ENCODE measurements around the gene CNOT1.

Gene CNOT1

GRCh38 chr16:58530179-58530578 is 99.4 kb downstream of the CNOT1 start:
- Histone ChIP-seq H2BK120ac (ENCODE audit: low read depth, low read length) (no peak overlapping the region), H4K91ac (ENCODE audit: low read depth, low read length, poor library complexity) (no peak overlapping the region), H3K4me2 (ENCODE audit: insufficient read depth, low read length, poor library complexity, severe bottlenecking) (no peak overlapping the region), H3K79me1 (ENCODE audit: low read depth, low read length) (peaks cover 8% of the 10 kb centered on the region), H3K4ac (ENCODE audit: low read length) (no peak overlapping the region), H3K9me3 (replicated peaks in 1 of 2; ENCODE audit: control insufficient read depth in 2 of 2, insufficient read depth in 1 of 2, low read depth in 1 of 2, low read length in 2 of 2) (no peaks in the 10 kb centered on the region), H3K27ac (replicated peaks; ENCODE audit: low read length) (no peak overlapping the region), H2AFZ (ENCODE audit: low read length) (no peak overlapping the region), H4K8ac (ENCODE audit: low read depth, low read length) (no peak overlapping the region), H3K36me3 (replicated peaks in 1 of 2; ENCODE audit: control insufficient read depth in 2 of 2, insufficient read depth in 2 of 2, low read length in 2 of 2) (peaks cover 34 to 97% of the 10 kb centered on the region in 2 donors), H3K27me3 (ENCODE audit: control insufficient read depth in 3 of 3, insufficient read depth in 3 of 3, low read depth in 1 of 3, low read length in 3 of 3) (no peaks in the 10 kb centered on the region), H3K9ac (ENCODE audit: low read depth, low read length, poor library complexity) (no peak overlapping the region), H2BK5ac (ENCODE audit: low read length) (no peak overlapping the region), H2BK12ac (ENCODE audit: low read length) (no peak overlapping the region), H3K23ac (ENCODE audit: low read depth, low read length, poor library complexity) (no peak overlapping the region), H3K4me3 (ENCODE audit: low read length in 2 of 2) (no peak overlapping the region), H3K14ac (ENCODE audit: low read length) (no peak overlapping the region), H2AK5ac (ENCODE audit: low read depth, low read length) (no peak overlapping the region), H3K18ac (ENCODE audit: low read length) (no peak overlapping the region), H2BK15ac (ENCODE audit: low read length) (no peak overlapping the region), H3K4me1 (ENCODE audit: control insufficient read depth in 2 of 2, insufficient read depth in 1 of 2, low read depth in 1 of 2, low read length in 2 of 2) (no peaks in the 10 kb centered on the region)
- WGBS, 2 donors (ENCODE audit: extremely low coverage in 2 of 2, insufficient read length in 2 of 2, insufficient replicate concordance in 1 of 2): no CpG with 5 or more reads among the region's 5 CpGs
- no peak for DNase-seq (ENCODE audit: low spot score)

GRCh38 chr16:58519707-58520106 is 109.9 kb downstream of the CNOT1 start:
- Histone ChIP-seq H3K18ac (ENCODE audit: low read length) (no peak overlapping the region), H3K4me2 (ENCODE audit: insufficient read depth, low read length, poor library complexity, severe bottlenecking) (no peak overlapping the region), H2BK12ac (ENCODE audit: low read length) (no peak overlapping the region), H4K91ac (ENCODE audit: low read depth, low read length, poor library complexity) (no peak overlapping the region), H2AK5ac (ENCODE audit: low read depth, low read length) (no peak overlapping the region), H2AFZ (ENCODE audit: low read length) (no peak overlapping the region), H2BK120ac (ENCODE audit: low read depth, low read length) (no peak overlapping the region), H3K27ac (replicated peaks; ENCODE audit: low read length) (no peak overlapping the region), H3K14ac (ENCODE audit: low read length) (no peak overlapping the region), H3K4me3 (ENCODE audit: low read length in 2 of 2) (no peak overlapping the region), H3K4ac (ENCODE audit: low read length) (no peak overlapping the region), H3K27me3 (ENCODE audit: control insufficient read depth in 3 of 3, insufficient read depth in 3 of 3, low read depth in 1 of 3, low read length in 3 of 3) (no peaks in the 10 kb centered on the region), H2BK15ac (ENCODE audit: low read length) (no peak overlapping the region), H3K4me1 (ENCODE audit: control insufficient read depth in 2 of 2, insufficient read depth in 1 of 2, low read depth in 1 of 2, low read length in 2 of 2) (peaks cover 0 to 9% of the 10 kb centered on the region in 2 donors), H2BK5ac (ENCODE audit: low read length) (no peak overlapping the region), H3K23ac (ENCODE audit: low read depth, low read length, poor library complexity) (no peak overlapping the region), H3K9me3 (replicated peaks in 1 of 2; ENCODE audit: control insufficient read depth in 2 of 2, insufficient read depth in 1 of 2, low read depth in 1 of 2, low read length in 2 of 2) (no peaks in the 10 kb centered on the region), H4K8ac (ENCODE audit: low read depth, low read length) (no peak overlapping the region), H3K36me3 (replicated peaks in 1 of 2; ENCODE audit: control insufficient read depth in 2 of 2, insufficient read depth in 2 of 2, low read length in 2 of 2) (peaks cover 32 to 97% of the 10 kb centered on the region in 2 donors), H3K79me1 (ENCODE audit: low read depth, low read length) (peaks cover 4% of the 10 kb centered on the region), H3K9ac (ENCODE audit: low read depth, low read length, poor library complexity) (no peak overlapping the region)
- no peak for DNase-seq (ENCODE audit: low spot score)

- no peak overlapping the region for H3K9ac ChIP-seq (ENCODE audit: low read depth, low read length, poor library complexity)
- no CpG with 5 or more reads among the region's 1 CpG for WGBS, 2 donors (ENCODE audit: extremely low coverage in 2 of 2, insufficient read length in 2 of 2, insufficient replicate concordance in 1 of 2)
- no peak overlapping the region for H2AK5ac ChIP-seq (ENCODE audit: low read depth, low read length)
- DNase-seq (ENCODE audit: low spot score): no peak
- no peak overlapping the region for H4K8ac ChIP-seq (ENCODE audit: low read depth, low read length)
- H2BK5ac ChIP-seq (ENCODE audit: low read length): no peak overlapping the region
- H2AFZ ChIP-seq (ENCODE audit: low read length): no peak overlapping the region
- H4K91ac ChIP-seq (ENCODE audit: low read depth, low read length, poor library complexity): no peak overlapping the region
- no peaks in the 10 kb centered on the region for H3K9me3 ChIP-seq (replicated peaks in 1 of 2; ENCODE audit: control insufficient read depth in 2 of 2, insufficient read depth in 1 of 2, low read depth in 1 of 2, low read length in 2 of 2)
- no peak overlapping the region for H3K4me3 ChIP-seq (ENCODE audit: low read length in 2 of 2)
- H3K14ac ChIP-seq (ENCODE audit: low read length): no peak overlapping the region
- H3K36me3 ChIP-seq (replicated peaks in 1 of 2; ENCODE audit: control insufficient read depth in 2 of 2, insufficient read depth in 2 of 2, low read length in 2 of 2): peaks cover 28 to 91% of the 10 kb centered on the region in 2 donors
- H3K18ac ChIP-seq (ENCODE audit: low read length): no peak overlapping the region
- no peaks in the 10 kb centered on the region for H3K27me3 ChIP-seq (ENCODE audit: control insufficient read depth in 3 of 3, insufficient read depth in 3 of 3, low read depth in 1 of 3, low read length in 3 of 3)
- H3K4me2 ChIP-seq (ENCODE audit: insufficient read depth, low read length, poor library complexity, severe bottlenecking): no peak overlapping the region
- peaks cover 0 to 9% of the 10 kb centered on the region in 2 donors for H3K4me1 ChIP-seq (ENCODE audit: control insufficient read depth in 2 of 2, insufficient read depth in 1 of 2, low read depth in 1 of 2, low read length in 2 of 2)
- no peak overlapping the region for H2BK120ac ChIP-seq (ENCODE audit: low read depth, low read length)
- peaks cover 4% of the 10 kb centered on the region for H3K79me1 ChIP-seq (ENCODE audit: low read depth, low read length)
- H2BK12ac ChIP-seq (ENCODE audit: low read length): no peak overlapping the region
- no peak overlapping the region for H3K23ac ChIP-seq (ENCODE audit: low read depth, low read length, poor library complexity)
- H2BK15ac ChIP-seq (ENCODE audit: low read length): no peak overlapping the region
- H3K4ac ChIP-seq (ENCODE audit: low read length): no peak overlapping the region
- H3K27ac ChIP-seq (replicated peaks; ENCODE audit: low read length): no peak overlapping the region
These were observed 110.7 kb downstream of the CNOT1 start for GRCh38 chr16:58518980-58519368.

GRCh38 chr16:58518083-58518979 is 111.3 kb downstream of the CNOT1 start:
- H2BK12ac ChIP-seq (ENCODE audit: low read length): no peak overlapping the region
- H3K4me3 ChIP-seq (ENCODE audit: low read length in 2 of 2): no peak overlapping the region
- no peak for DNase-seq (ENCODE audit: low spot score)
- H2AFZ ChIP-seq (ENCODE audit: low read length): no peak overlapping the region
- H3K27me3 ChIP-seq (ENCODE audit: control insufficient read depth in 3 of 3, insufficient read depth in 3 of 3, low read depth in 1 of 3, low read length in 3 of 3): no peaks in the 10 kb centered on the region
- no CpG with 5 or more reads among the region's 8 CpGs for WGBS, 2 donors (ENCODE audit: extremely low coverage in 2 of 2, insufficient read length in 2 of 2, insufficient replicate concordance in 1 of 2)
- H2BK5ac ChIP-seq (ENCODE audit: low read length): no peak overlapping the region
- no peak overlapping the region for H3K4me2 ChIP-seq (ENCODE audit: insufficient read depth, low read length, poor library complexity, severe bottlenecking)
- no peak overlapping the region for H4K91ac ChIP-seq (ENCODE audit: low read depth, low read length, poor library complexity)
- peaks cover 0 to 9% of the 10 kb centered on the region in 2 donors for H3K4me1 ChIP-seq (ENCODE audit: control insufficient read depth in 2 of 2, insufficient read depth in 1 of 2, low read depth in 1 of 2, low read length in 2 of 2)
- peaks cover 4% of the 10 kb centered on the region for H3K79me1 ChIP-seq (ENCODE audit: low read depth, low read length)
- no peak overlapping the region for H3K14ac ChIP-seq (ENCODE audit: low read length)
- no peak overlapping the region for H3K4ac ChIP-seq (ENCODE audit: low read length)
- no peak overlapping the region for H3K9ac ChIP-seq (ENCODE audit: low read depth, low read length, poor library complexity)
- no peak overlapping the region for H3K23ac ChIP-seq (ENCODE audit: low read depth, low read length, poor library complexity)
- no peak overlapping the region for H3K18ac ChIP-seq (ENCODE audit: low read length)
- no peak overlapping the region for H4K8ac ChIP-seq (ENCODE audit: low read depth, low read length)
- H2BK15ac ChIP-seq (ENCODE audit: low read length): no peak overlapping the region
- no peak overlapping the region for H3K27ac ChIP-seq (replicated peaks; ENCODE audit: low read length)
- H2BK120ac ChIP-seq (ENCODE audit: low read depth, low read length): no peak overlapping the region
- H2AK5ac ChIP-seq (ENCODE audit: low read depth, low read length): no peak overlapping the region
- H3K36me3 ChIP-seq (replicated peaks in 1 of 2; ENCODE audit: control insufficient read depth in 2 of 2, insufficient read depth in 2 of 2, low read length in 2 of 2): peaks cover 27 to 86% of the 10 kb centered on the region in 2 donors
- no peaks in the 10 kb centered on the region for H3K9me3 ChIP-seq (replicated peaks in 1 of 2; ENCODE audit: control insufficient read depth in 2 of 2, insufficient read depth in 1 of 2, low read depth in 1 of 2, low read length in 2 of 2)
